SK-N-SH (cell line): ENCODE results near the gene MYO16. TPM values are rescaled to one million over a fixed set of nuclear protein-coding genes. Genes with fewer than 3 reads are reported as not detected.

ENCODE experiments used
- CTCF ChIA-PET: fragments of 300-600, 350-600 bp; formaldehyde crosslinking; extraction: SDS; loops from one replicate; lab custom pipeline; 2021; lab: Yijun Ruan, JAX
- POLR2A ChIA-PET: fragments of 350-600 bp; sonication (Branson Sonifier 250); formaldehyde crosslinking; extraction: SDS; loops from one replicate; lab custom pipeline; 2020; ENCODE audit warnings: antibody characterized with exemption, inconsistent platforms; lab: Yijun Ruan, JAX
- DNase-seq: peaks from one replicate; pipeline ENCODE4 v3.0.0; 2012
- H2AFZ ChIP-seq: fragments of 200-600 bp; sonication (generic); 2 replicates; pipeline ENCODE4 v1.8.1; 2016; ENCODE audit warnings: antibody characterized with exemption, mild to moderate bottlenecking, low read depth
- H3F3A ChIP-seq: fragments of 200-600 bp; sonication (generic); replicated peaks from 2 replicates; pipeline ENCODE3; 2016; ENCODE audit warnings: antibody characterized with exemption, mild to moderate bottlenecking; ENCODE audit not compliant: insufficient read depth
- H3K27ac ChIP-seq, 2 experiments: fragments of 200-500 bp in 1 of 2; fragments of 200-600 bp in 1 of 2; sonication (Bioruptor generic) in 1 of 2; sonication (generic), shearing (Covaris generic) in 1 of 2; 2 replicates each; pipeline versions ENCODE4 v1.5.1 to v1.6.1; 2014 to 2016; ENCODE audit warnings: low read depth in 2 of 2, inconsistent platforms in 1 of 2, low read length in 1 of 2, mild to moderate bottlenecking in 1 of 2, mixed read lengths in 1 of 2
- H3K27me3 ChIP-seq: fragments of 200-600 bp; sonication (generic), shearing (Covaris generic); 2 replicates; pipeline ENCODE4 v1.6.1; 2016; ENCODE audit warnings: mixed run types; ENCODE audit not compliant: insufficient read depth
- H3K36me3 ChIP-seq, 2 experiments: fragments of 200-500 bp in 1 of 2; fragments of 200-600 bp in 1 of 2; sonication (Bioruptor generic) in 1 of 2; sonication (generic) in 1 of 2; replicated peaks in 1 of 2; 2 replicates each; pipeline versions ENCODE3 to v1.5.1; 2014 to 2016; ENCODE audit warnings: low read length in 1 of 2, mild to moderate bottlenecking in 1 of 2; ENCODE audit not compliant: insufficient read depth in 2 of 2, control insufficient read depth in 1 of 2
- H3K4me1 ChIP-seq, 2 experiments: fragments of 200-500 bp in 1 of 2; fragments of 200-600 bp in 1 of 2; sonication (Bioruptor generic) in 1 of 2; sonication (generic), shearing (Covaris generic) in 1 of 2; 2 replicates each; pipeline versions ENCODE4 v1.5.1 to v1.6.1; 2014 to 2016; ENCODE audit warnings: low read depth in 1 of 2, low read length in 1 of 2, mixed run types in 1 of 2; ENCODE audit not compliant: insufficient read depth in 2 of 2, control insufficient read depth in 1 of 2
- H3K4me2 ChIP-seq: fragments of 200-600 bp; sonication (generic), shearing (Covaris generic); 2 replicates; pipeline ENCODE4 v1.6.1; 2017; ENCODE audit warnings: mixed run types
- H3K4me3 ChIP-seq, 2 experiments: fragments of 200-500 bp in 1 of 2; fragments of 200-600 bp in 1 of 2; sonication (Bioruptor generic) in 1 of 2; sonication (generic), shearing (Covaris generic) in 1 of 2; 2 replicates each; pipeline versions ENCODE4 v1.5.1 to v1.8.1; 2014 to 2016; ENCODE audit warnings: low read depth in 2 of 2, inconsistent platforms in 1 of 2, low read length in 1 of 2, mild to moderate bottlenecking in 1 of 2, mixed read lengths in 1 of 2, moderate library complexity in 1 of 2
- H3K79me2 ChIP-seq: fragments of 200-600 bp; sonication (generic); 2 replicates; pipeline ENCODE4 v1.8.1; 2017; ENCODE audit warnings: mild to moderate bottlenecking; ENCODE audit not compliant: insufficient read depth
- H3K9ac ChIP-seq: fragments of 200-600 bp; sonication (generic); 2 replicates; pipeline ENCODE4 v1.6.1; 2017; ENCODE audit warnings: mixed run types
- H3K9me2 ChIP-seq: fragments of 200-600 bp; sonication (generic); 2 replicates; pipeline ENCODE4 v1.6.1; 2017; ENCODE audit warnings: mixed run types
- H3K9me3 ChIP-seq: fragments of 200-600 bp; sonication (generic); 2 replicates; pipeline ENCODE4 v1.6.1; 2017; ENCODE audit warnings: mixed run types, mild to moderate bottlenecking, moderate library complexity
- H4K20me1 ChIP-seq: fragments of 200-600 bp; sonication (generic); 2 replicates; pipeline ENCODE4 v1.6.1; 2017; ENCODE audit warnings: mild to moderate bottlenecking, mixed run types; ENCODE audit not compliant: insufficient read depth
- FOXM1 ChIP-seq: IDR thresholded peaks from 2 replicates; pipeline ENCODE4 v1.4.0; 2012; ENCODE audit warnings: low read depth, mild to moderate bottlenecking
- JUND ChIP-seq: IDR thresholded peaks from 2 replicates; pipeline ENCODE4 v1.4.0; 2012
- NFIC ChIP-seq: IDR thresholded peaks from 2 replicates; pipeline ENCODE4 v1.4.0; 2012; ENCODE audit warnings: borderline replicate concordance
- RXRA ChIP-seq: IDR thresholded peaks from 2 replicates; pipeline ENCODE4 v1.4.0; 2012; ENCODE audit warnings: low read depth, mild to moderate bottlenecking, borderline replicate concordance
- SIN3A ChIP-seq: IDR thresholded peaks from 2 replicates; pipeline ENCODE4 v1.6.1; 2012; ENCODE audit warnings: low read depth, mild to moderate bottlenecking, low read length, moderate library complexity, borderline replicate concordance
- TEAD4 ChIP-seq: IDR thresholded peaks from 2 replicates; pipeline ENCODE4 v1.4.0; 2012; ENCODE audit warnings: mild to moderate bottlenecking, borderline replicate concordance; ENCODE audit not compliant: insufficient read depth
- WGBS: methylation state at CpG from one replicate; pipeline ENCODE4 v1.1.6; 2017; ENCODE audit warnings: low lambda C conversion rate; 5-methylcytosine and 5-hydroxymethylcytosine counted together
- polyA plus RNA-seq, 3 experiments: library from polyadenylated mRNA; depleted of rRNA; stranded (reverse); fragments of >200 nt; gene quantifications; 2 replicates each; pipeline ENCODE4 v1.2.3, GENCODE V29; 2012
- TF ChIP-seq, protein P1 (sequence below): IDR thresholded peaks from 2 replicates; pipeline ENCODE4 v1.4.0; 2012; ENCODE audit warnings: low read depth
- TF ChIP-seq, protein P2 (sequence below): fragments of 200-600 bp; sonication (generic); IDR thresholded peaks from 2 replicates; pipeline ENCODE4 v1.6.1; 2017; ENCODE audit warnings: antibody characterized with exemption, mild to moderate bottlenecking, moderate library complexity
- TF ChIP-seq, protein P3 (sequence below): fragments of 150-350 bp; IDR thresholded peaks from 2 replicates; pipeline ENCODE4 v1.6.1; 2017; ENCODE audit warnings: antibody characterized with exemption, low read length, low read depth, borderline replicate concordance

MYO16 gene
- polyA plus RNA-seq, 1 of the 3 experiments (the other 2 are of a cell fraction): 0.07 TPM

DNA sequence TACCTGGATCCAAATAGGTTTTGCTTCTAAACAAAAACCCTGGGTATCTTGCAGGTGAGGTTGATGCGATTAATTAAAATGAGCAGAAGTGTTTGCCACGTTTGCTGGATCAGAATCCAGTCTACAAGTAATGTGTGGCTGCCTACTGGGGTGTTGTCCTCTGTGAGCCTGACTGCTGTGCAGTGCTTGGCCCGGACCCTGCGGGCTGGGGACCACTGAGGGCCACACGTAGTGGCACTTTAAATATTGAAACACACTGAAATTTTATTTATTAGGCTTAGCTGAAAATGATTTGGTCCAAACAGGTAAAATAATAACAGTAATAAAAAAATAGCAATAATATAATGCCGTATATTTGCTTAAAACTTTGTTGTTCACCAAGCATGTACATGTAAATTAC lies 338.0 kb downstream of the MYO16 start:
- H4K20me1 ChIP-seq: no peaks in the 10 kb centered on the region
- DNase-seq: no peak
- H3K4me1 ChIP-seq: peaks cover 0 to 11% of the 10 kb centered on the region in 2 experiments; a peak in 2 of 4 replicates
- H3K4me2 ChIP-seq: no peak overlapping the region
- ChIA-PET CTCF (no interaction called here), POLR2A (no interaction called here)
- H3K27me3 ChIP-seq: no peaks in the 10 kb centered on the region
- peaks cover 10% of the 10 kb centered on the region for H3F3A ChIP-seq
- TF ChIP-seq SIN3A (no peak), RXRA (no peak), NFIC (no peak)
- TF ChIP-seq, protein P1, sequence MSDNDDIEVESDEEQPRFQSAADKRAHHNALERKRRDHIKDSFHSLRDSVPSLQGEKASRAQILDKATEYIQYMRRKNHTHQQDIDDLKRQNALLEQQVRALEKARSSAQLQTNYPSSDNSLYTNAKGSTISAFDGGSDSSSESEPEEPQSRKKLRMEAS: no peak
- H3K36me3 ChIP-seq: no peaks in the 10 kb centered on the region
- no peak overlapping the region for H2AFZ ChIP-seq
- WGBS: 89% methylated on average over 6 of the region's 6 CpGs
- H3K4me3 ChIP-seq: no peak overlapping the region
- H3K9ac ChIP-seq: no peak overlapping the region
- H3K79me2 ChIP-seq: no peaks in the 10 kb centered on the region
- no peaks in the 10 kb centered on the region for H3K9me2 ChIP-seq
- H3K9me3 ChIP-seq: no peaks in the 10 kb centered on the region
- no peak overlapping the region for H3K27ac ChIP-seq

DNA sequence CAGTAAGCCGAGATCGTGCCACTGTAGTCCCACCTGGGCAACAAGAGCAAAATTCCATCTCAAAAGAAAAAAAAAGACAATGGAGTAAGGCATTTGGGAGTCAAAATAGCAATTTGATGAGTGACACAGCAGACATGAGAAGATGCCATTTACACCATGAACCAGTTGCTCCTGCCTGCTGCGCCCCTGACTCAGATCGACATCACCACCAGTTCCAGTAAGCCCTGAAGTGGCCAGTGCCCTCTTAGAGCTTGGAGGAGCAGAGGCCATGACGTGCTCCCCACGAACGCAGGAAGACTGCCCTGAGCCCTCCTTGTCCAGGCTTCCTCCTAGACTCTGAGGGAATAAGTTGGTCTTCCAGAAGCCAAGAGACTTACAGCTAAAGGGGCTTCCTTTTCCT lies 339.2 kb downstream of the MYO16 start:
- H3K4me3 ChIP-seq: no peak overlapping the region
- no peaks in the 10 kb centered on the region for H3K27me3 ChIP-seq
- peaks cover 0 to 11% of the 10 kb centered on the region in 2 experiments; a peak in 1 of 4 replicates for H3K4me1 ChIP-seq
- H2AFZ ChIP-seq: no peak overlapping the region
- ChIA-PET CTCF (no interaction called here), POLR2A (no interaction called here)
- H3K79me2 ChIP-seq: no peaks in the 10 kb centered on the region
- H4K20me1 ChIP-seq: no peaks in the 10 kb centered on the region
- no peaks in the 10 kb centered on the region for H3K36me3 ChIP-seq
- H3K9ac ChIP-seq: no peak overlapping the region
- no peak overlapping the region for H3K4me2 ChIP-seq
- no peaks in the 10 kb centered on the region for H3K9me3 ChIP-seq
- H3K9me2 ChIP-seq: no peaks in the 10 kb centered on the region
- peaks cover 10% of the 10 kb centered on the region for H3F3A ChIP-seq
- no peak overlapping the region for H3K27ac ChIP-seq
- no peak for DNase-seq
- TF ChIP-seq TEAD4: no peak
- no peak for TF ChIP-seq JUND
- TF ChIP-seq FOXM1: no peak
- TF ChIP-seq, protein P2, sequence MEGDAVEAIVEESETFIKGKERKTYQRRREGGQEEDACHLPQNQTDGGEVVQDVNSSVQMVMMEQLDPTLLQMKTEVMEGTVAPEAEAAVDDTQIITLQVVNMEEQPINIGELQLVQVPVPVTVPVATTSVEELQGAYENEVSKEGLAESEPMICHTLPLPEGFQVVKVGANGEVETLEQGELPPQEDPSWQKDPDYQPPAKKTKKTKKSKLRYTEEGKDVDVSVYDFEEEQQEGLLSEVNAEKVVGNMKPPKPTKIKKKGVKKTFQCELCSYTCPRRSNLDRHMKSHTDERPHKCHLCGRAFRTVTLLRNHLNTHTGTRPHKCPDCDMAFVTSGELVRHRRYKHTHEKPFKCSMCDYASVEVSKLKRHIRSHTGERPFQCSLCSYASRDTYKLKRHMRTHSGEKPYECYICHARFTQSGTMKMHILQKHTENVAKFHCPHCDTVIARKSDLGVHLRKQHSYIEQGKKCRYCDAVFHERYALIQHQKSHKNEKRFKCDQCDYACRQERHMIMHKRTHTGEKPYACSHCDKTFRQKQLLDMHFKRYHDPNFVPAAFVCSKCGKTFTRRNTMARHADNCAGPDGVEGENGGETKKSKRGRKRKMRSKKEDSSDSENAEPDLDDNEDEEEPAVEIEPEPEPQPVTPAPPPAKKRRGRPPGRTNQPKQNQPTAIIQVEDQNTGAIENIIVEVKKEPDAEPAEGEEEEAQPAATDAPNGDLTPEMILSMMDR: no peak
- 92% methylated on average over 7 of the region's 7 CpGs for whole genome bisulfite sequencing

DNA sequence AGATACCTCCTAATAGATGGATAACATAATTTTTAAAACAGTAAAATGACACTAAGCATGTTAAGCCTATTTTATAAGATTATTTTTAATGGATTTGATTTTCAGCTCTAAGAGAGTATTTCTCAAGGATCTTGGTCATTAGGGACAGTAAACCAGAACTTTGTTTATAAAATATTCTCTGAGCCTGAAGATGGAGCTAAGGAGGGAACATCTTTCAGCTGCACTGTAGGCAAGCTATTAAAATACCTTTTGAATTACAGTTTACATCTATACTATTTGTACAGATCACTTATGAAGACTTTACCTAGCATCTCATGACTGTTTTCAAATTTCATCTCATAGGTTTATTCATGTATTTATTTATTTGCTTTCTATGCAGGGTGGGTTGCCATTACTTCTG lies 345.3 kb downstream of the MYO16 start:
- Histone ChIP-seq H3K4me2 (no peak overlapping the region), H3K9ac (no peak overlapping the region), H3K36me3 (no peaks in the 10 kb centered on the region), H3K27me3 (no peaks in the 10 kb centered on the region), H3K4me3 (no peak overlapping the region), H3K79me2 (no peaks in the 10 kb centered on the region), H3K27ac (no peak overlapping the region), H2AFZ (no peak overlapping the region), H4K20me1 (no peaks in the 10 kb centered on the region), H3F3A (no peaks in the 10 kb centered on the region), H3K9me2 (no peaks in the 10 kb centered on the region), H3K9me3 (no peaks in the 10 kb centered on the region), H3K4me1 (no peaks in the 10 kb centered on the region; a peak in 1 of 4 replicates)
- TF ChIP-seq, protein P3, sequence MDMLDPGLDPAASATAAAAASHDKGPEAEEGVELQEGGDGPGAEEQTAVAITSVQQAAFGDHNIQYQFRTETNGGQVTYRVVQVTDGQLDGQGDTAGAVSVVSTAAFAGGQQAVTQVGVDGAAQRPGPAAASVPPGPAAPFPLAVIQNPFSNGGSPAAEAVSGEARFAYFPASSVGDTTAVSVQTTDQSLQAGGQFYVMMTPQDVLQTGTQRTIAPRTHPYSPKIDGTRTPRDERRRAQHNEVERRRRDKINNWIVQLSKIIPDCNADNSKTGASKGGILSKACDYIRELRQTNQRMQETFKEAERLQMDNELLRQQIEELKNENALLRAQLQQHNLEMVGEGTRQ: no peak
- no peak for DNase-seq
- ChIA-PET CTCF (interaction anchor here (1.2 kb wide), 1 partner anchor 13 kb away, joined by 4 read pairs; no protein-coding TSS in a partner anchor), POLR2A (no interaction called here)
